K562 (cell line): ENCODE measurements around the gene RUNX1. TPM values are rescaled to one million over a fixed set of nuclear protein-coding genes. Genes with fewer than 3 reads are reported as not detected.
A peak's percentile ranks its signal among the peaks of the same experiment; 100 is the strongest.

ENCODE experiments used
- ARID3B ChIP-seq: fragments of 250-450 bp; sonication (Bioruptor Pico); IDR thresholded peaks from 2 replicates; pipeline ENCODE4 v1.4.0; 2020; ENCODE audit warnings: borderline replicate concordance
- ESRRA ChIP-seq: fragments of 450-650 bp; IDR thresholded peaks from 2 replicates; pipeline ENCODE4 v1.6.1; 2014; ENCODE audit warnings: low read depth, mild to moderate bottlenecking, moderate library complexity, borderline replicate concordance
- HES1 ChIP-seq: fragments of 450-650 bp; IDR thresholded peaks from 2 replicates; pipeline ENCODE4 v1.6.1; 2016; ENCODE audit warnings: low read depth, mild to moderate bottlenecking, moderate library complexity
- JUN ChIP-seq, 2 experiments: sonication (generic) in 1 of 2; formaldehyde crosslinking in 1 of 2; IDR thresholded peaks; 2 replicates each; pipeline versions ENCODE4 v1.6.1 to v1.8.0; 2012 to 2022; ENCODE audit warnings: borderline replicate concordance in 2 of 2, mild to moderate bottlenecking in 2 of 2, improper control_type of control experiment in 1 of 2, low read depth in 1 of 2, low read length in 1 of 2, missing genetic modification reagents in 1 of 2
- KLF16 ChIP-seq: IDR thresholded peaks from 2 replicates; pipeline ENCODE4 v1.6.1; 2016; ENCODE audit warnings: antibody characterized with exemption
- L3MBTL2 ChIP-seq: fragments of 450-650 bp; IDR thresholded peaks from 2 replicates; pipeline ENCODE4 v1.6.1; 2016; ENCODE audit warnings: mild to moderate bottlenecking, moderate library complexity
- MEIS2 ChIP-seq: fragments of 450-650 bp; IDR thresholded peaks from 2 replicates; pipeline ENCODE4 v1.6.1; 2014; ENCODE audit warnings: mild to moderate bottlenecking; ENCODE audit not compliant: partially characterized antibody
- NCOA1 ChIP-seq: fragments of 450-650 bp; IDR thresholded peaks from 2 replicates; pipeline ENCODE4 v1.6.1; 2016; ENCODE audit warnings: low read depth
- NR2C2 ChIP-seq, 2 experiments: fragments of 200-800 bp in 1 of 2; sonication (Bioruptor generic) in 1 of 2; sonication (generic) in 1 of 2; formaldehyde crosslinking in 1 of 2; IDR thresholded peaks; 2 replicates each; pipeline versions ENCODE4 v1.6.1 to v1.8.0; 2016 to 2022; ENCODE audit warnings: mild to moderate bottlenecking in 1 of 2, missing compliant biosample characterization in 1 of 2, missing genetic modification characterization in 1 of 2, missing genetic modification reagents in 1 of 2
- POLR2H ChIP-seq: IDR thresholded peaks from 2 replicates; pipeline ENCODE4 v1.6.1; 2016; ENCODE audit warnings: missing genetic modification characterization, low read depth, mild to moderate bottlenecking, control low read depth, missing compliant biosample characterization, moderate library complexity
- SETDB1 ChIP-seq: IDR thresholded peaks from one replicate; pipeline ENCODE4 v1.6.1; 2012; ENCODE audit warnings: low read length, control low read depth, inconsistent platforms
- STAT5A ChIP-seq: IDR thresholded peaks from 2 replicates; pipeline ENCODE4 v1.6.1; 2012; ENCODE audit warnings: low read length, inconsistent platforms, borderline replicate concordance
- TSC22D4 ChIP-seq: fragments of 450-650 bp; IDR thresholded peaks from 2 replicates; pipeline ENCODE4 v1.6.1; 2016; ENCODE audit warnings: missing genetic modification characterization, missing biosample characterization, control low read depth
- ZEB2 ChIP-seq: fragments of 450-650 bp; IDR thresholded peaks from 2 replicates; pipeline ENCODE4 v1.6.1; 2016
- ZNF165 ChIP-seq: fragments of 250-450 bp; sonication (Bioruptor Pico); IDR thresholded peaks from 2 replicates; pipeline ENCODE4 v1.4.0; 2020; ENCODE audit warnings: borderline replicate concordance
- ZNF311 ChIP-seq: fragments of 250-450 bp; sonication (Bioruptor Pico); IDR thresholded peaks from 2 replicates; pipeline ENCODE4 v1.4.0; 2020; ENCODE audit warnings: mild to moderate bottlenecking, moderate library complexity
- ZNF318 ChIP-seq, 2 experiments: fragments of 450-650 bp; IDR thresholded peaks; 2 replicates each; pipeline ENCODE4 v1.6.1; 2016; ENCODE audit warnings: mild to moderate bottlenecking in 2 of 2, borderline replicate concordance in 1 of 2, low read depth in 1 of 2, moderate library complexity in 1 of 2
- ZNF41 ChIP-seq: fragments of 250-450 bp; sonication (Bioruptor Pico); conservative IDR thresholded peaks from 2 replicates; pipeline ENCODE4 v1.4.0; 2020; ENCODE audit warnings: mild to moderate bottlenecking
- polyA plus RNA-seq, 8 experiments: library from polyadenylated mRNA; depleted of rRNA in 4 of 8; stranded (reverse) in 5 of 8; unstranded in 3 of 8; fragments of >200 nt; fragmentation: Nextera tagmentation in 2 of 8; fragmentation: Illumina TruSeq in 1 of 8; extraction: Ambion mirVana in 2 of 8; extraction: Trizol in 1 of 8; gene quantifications; 2 replicates each; pipeline versions ENCODE4 v1.2.1 to v1.2.3, GENCODE V29; 2011 to 2014; ENCODE audit warnings: inconsistent platforms in 1 of 8, missing spikeins in 1 of 8
- total RNA-seq, 7 experiments: library from RNA; depleted of rRNA in 6 of 7; stranded (reverse); fragments of >200 nt in 6 of 7; fragmentation: Illumina TruSeq in 2 of 7; extraction: Trizol in 2 of 7; gene quantifications; 2 replicates each; pipeline versions ENCODE4 v1.2.1 to v1.2.3, GENCODE V29; 2011 to 2021; ENCODE audit warnings: low replicate concordance in 1 of 7

RUNX1 gene
- total and polyA plus RNA-seq, 9 of the 15 experiments (the other 6 are each of a cell fraction or from before 2014, with no cell fraction given): 2.2 to 68.6 (median 17.8) TPM

GRCh38 chr21:34771512-34772028 is 277.5 kb downstream of the RUNX1 start (continued):
- TF ChIP-seq ESRRA (peak; percentile 67; the same call in 1 of the 2 replicates), HES1 (peak; percentile 94), POLR2H (peak; percentile 41; the same call in 1 of the 2 replicates), ZNF165 (no peak), ZNF41 (CRISPR knock-in tag) (0 out of 2 replicates have a peak, but pooled peaks have one; percentile 9), SETDB1 (no peak), ARID3B (CRISPR knock-in tag) (no peak), STAT5A (peak; percentile 15; the same call in 1 of the 2 replicates), ZEB2 (peak; percentile 90), L3MBTL2 (peak; percentile 30; the same call in 1 of the 2 replicates), NCOA1 (no peak), ZNF311 (CRISPR knock-in tag) (no peak), MEIS2 (peak; percentile 93), TSC22D4 (no peak), NR2C2 (CRISPR knock-in tag; IDR thresholded peaks at IDR 0.05) (no peak), NR2C2 (tag; IDR thresholded peaks at IDR 0.05) (peak; percentile 64; the same call in 1 of the 2 replicates), KLF16 (peak; percentile 21; the same call in 1 of the 2 replicates), ZNF318 (IDR thresholded peaks at IDR 0.05; ENCODE audit: borderline replicate concordance in 1 of 2, low read depth in 1 of 2) (peak in 1 of 2 experiments; percentile 70; a peak in 1 of 4 replicates), JUN (IDR thresholded peaks at IDR 0.05; ENCODE audit: borderline replicate concordance, low read depth, low read length) (peak; percentile 93), JUN (CRISPR knock-in tag; IDR thresholded peaks at IDR 0.05; ENCODE audit: borderline replicate concordance) (no peak)
